OCI-LY1 (cell line): Measurements from ENCODE around the gene RREB1.

Experiments used
- H2AFZ ChIP-seq: fragments of 200-600 bp; sonication (generic), shearing (Covaris generic); 2 replicates; pipeline ENCODE4 v1.6.0; 2014; ENCODE audit warnings: antibody characterized with exemption, mild to moderate bottlenecking, low read length
- H3F3A ChIP-seq: fragments of 200-600 bp; sonication (generic), shearing (Covaris generic); 2 replicates; pipeline ENCODE4 v1.6.0; 2014; ENCODE audit warnings: mild to moderate bottlenecking, antibody characterized with exemption, low read length, moderate library complexity; ENCODE audit not compliant: insufficient read depth
- H3K27ac ChIP-seq: fragments of 200-600 bp; sonication (generic); 2 replicates; pipeline ENCODE4 v1.5.1; 2014; ENCODE audit warnings: low read length, mixed run types, mild to moderate bottlenecking, low read depth; ENCODE audit not compliant: poor library complexity, severe bottlenecking
- H3K27me3 ChIP-seq: fragments of 200-600 bp; sonication (generic); 2 replicates; pipeline ENCODE4 v1.6.0; 2014; ENCODE audit warnings: antibody characterized with exemption, mild to moderate bottlenecking, low read length, moderate library complexity; ENCODE audit not compliant: insufficient read depth
- H3K36me3 ChIP-seq: fragments of 200-600 bp; sonication (generic); 2 replicates; pipeline ENCODE4 v1.6.1; 2014; ENCODE audit warnings: mild to moderate bottlenecking, antibody characterized with exemption, low read length, moderate library complexity, mixed read lengths; ENCODE audit not compliant: insufficient read depth
- H3K4me1 ChIP-seq: fragments of 200-600 bp; sonication (generic); 2 replicates; pipeline ENCODE4 v1.5.1; 2014; ENCODE audit warnings: mild to moderate bottlenecking, low read length, moderate library complexity; ENCODE audit not compliant: insufficient read depth, severe bottlenecking
- H3K4me2 ChIP-seq: fragments of 200-600 bp; sonication (generic), shearing (Covaris generic); 2 replicates; pipeline ENCODE4 v1.6.1; 2014; ENCODE audit warnings: low read length
- H3K4me3 ChIP-seq: fragments of 200-600 bp; sonication (generic); 2 replicates; pipeline ENCODE4 v1.5.1; 2014; ENCODE audit warnings: low read length, low read depth, mild to moderate bottlenecking, mixed read lengths; ENCODE audit not compliant: poor library complexity, severe bottlenecking
- H3K79me2 ChIP-seq: fragments of 200-600 bp; shearing (Covaris generic); 2 replicates; pipeline ENCODE4 v1.6.1; 2016; ENCODE audit warnings: mixed run types, low read length, mixed read lengths; ENCODE audit not compliant: insufficient read depth
- H3K9ac ChIP-seq: fragments of 200-600 bp; sonication (generic), shearing (Covaris generic); 2 replicates; pipeline ENCODE4 v1.6.1; 2014; ENCODE audit warnings: mild to moderate bottlenecking, low read length, mixed read lengths
- H3K9me2 ChIP-seq: fragments of 200-600 bp; sonication (generic), shearing (Covaris generic); 2 replicates; pipeline ENCODE4 v1.6.1; 2014; ENCODE audit warnings: low read depth, mild to moderate bottlenecking, low read length, mixed read lengths
- H3K9me3 ChIP-seq: fragments of 200-600 bp; shearing (Covaris generic); 2 replicates; pipeline ENCODE4 v1.6.1; 2014; ENCODE audit warnings: low read length, mixed read lengths
- H4K20me1 ChIP-seq: fragments of 200-600 bp; sonication (generic), shearing (Covaris generic); 2 replicates; pipeline ENCODE4 v1.6.0; 2016; ENCODE audit warnings: mild to moderate bottlenecking, low read length; ENCODE audit not compliant: insufficient read depth
- EZH2 ChIP-seq: fragments of 200-600 bp; sonication (generic), shearing (Covaris generic); IDR thresholded peaks from 2 replicates; pipeline ENCODE4 v1.8.0; 2017; ENCODE audit warnings: borderline replicate concordance, mixed run types, mild to moderate bottlenecking, antibody characterized with exemption, low read length, moderate library complexity, mixed read lengths
- TF ChIP-seq, protein P1 (sequence below): fragments of 200-600 bp; sonication (generic), shearing (Covaris generic); IDR thresholded peaks from 2 replicates; pipeline ENCODE4 v1.5.1; 2017; ENCODE audit warnings: mild to moderate bottlenecking, antibody characterized with exemption, low read length, moderate library complexity, mixed read lengths

RREB1 gene

DNA sequence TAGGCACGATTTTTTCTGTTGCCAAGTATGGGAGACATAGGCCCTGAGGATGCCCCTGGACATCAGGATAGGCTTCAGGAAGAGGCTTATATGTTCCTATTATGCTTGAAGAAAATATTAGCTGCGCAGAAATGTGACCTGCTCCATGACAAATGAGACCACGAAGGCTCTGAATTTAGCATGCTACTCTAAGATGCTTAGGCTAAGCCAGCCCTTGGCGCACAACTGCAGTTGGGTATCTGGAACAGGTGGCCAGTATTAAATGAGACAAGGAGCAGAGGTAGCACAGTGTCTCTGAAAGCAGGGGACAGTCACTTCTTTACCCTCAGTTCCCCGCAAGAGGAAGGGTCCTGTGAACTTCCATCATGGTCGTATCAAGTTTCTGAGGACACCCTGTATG lies 90.0 kb downstream of the RREB1 start:
- Histone ChIP-seq H4K20me1 (no peaks in the 10 kb centered on the region; the same call in 1 of the 2 replicates), H3K36me3 (peaks cover 7% of the 10 kb centered on the region; the same call in 1 of the 2 replicates), H3K4me2 (no peak overlapping the region), H2AFZ (no peak overlapping the region), H3K4me3 (no peak overlapping the region), H3K27me3 (no peaks in the 10 kb centered on the region), H3K79me2 (no peaks in the 10 kb centered on the region), H3K9ac (no peak overlapping the region), H3F3A (no peaks in the 10 kb centered on the region), H3K27ac (no peak overlapping the region), H3K9me2 (no peaks in the 10 kb centered on the region), H3K9me3 (no peaks in the 10 kb centered on the region), H3K4me1 (peaks cover 9% of the 10 kb centered on the region)
- TF ChIP-seq, protein P1, sequence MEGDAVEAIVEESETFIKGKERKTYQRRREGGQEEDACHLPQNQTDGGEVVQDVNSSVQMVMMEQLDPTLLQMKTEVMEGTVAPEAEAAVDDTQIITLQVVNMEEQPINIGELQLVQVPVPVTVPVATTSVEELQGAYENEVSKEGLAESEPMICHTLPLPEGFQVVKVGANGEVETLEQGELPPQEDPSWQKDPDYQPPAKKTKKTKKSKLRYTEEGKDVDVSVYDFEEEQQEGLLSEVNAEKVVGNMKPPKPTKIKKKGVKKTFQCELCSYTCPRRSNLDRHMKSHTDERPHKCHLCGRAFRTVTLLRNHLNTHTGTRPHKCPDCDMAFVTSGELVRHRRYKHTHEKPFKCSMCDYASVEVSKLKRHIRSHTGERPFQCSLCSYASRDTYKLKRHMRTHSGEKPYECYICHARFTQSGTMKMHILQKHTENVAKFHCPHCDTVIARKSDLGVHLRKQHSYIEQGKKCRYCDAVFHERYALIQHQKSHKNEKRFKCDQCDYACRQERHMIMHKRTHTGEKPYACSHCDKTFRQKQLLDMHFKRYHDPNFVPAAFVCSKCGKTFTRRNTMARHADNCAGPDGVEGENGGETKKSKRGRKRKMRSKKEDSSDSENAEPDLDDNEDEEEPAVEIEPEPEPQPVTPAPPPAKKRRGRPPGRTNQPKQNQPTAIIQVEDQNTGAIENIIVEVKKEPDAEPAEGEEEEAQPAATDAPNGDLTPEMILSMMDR: no peak
- TF ChIP-seq EZH2: no peak

DNA sequence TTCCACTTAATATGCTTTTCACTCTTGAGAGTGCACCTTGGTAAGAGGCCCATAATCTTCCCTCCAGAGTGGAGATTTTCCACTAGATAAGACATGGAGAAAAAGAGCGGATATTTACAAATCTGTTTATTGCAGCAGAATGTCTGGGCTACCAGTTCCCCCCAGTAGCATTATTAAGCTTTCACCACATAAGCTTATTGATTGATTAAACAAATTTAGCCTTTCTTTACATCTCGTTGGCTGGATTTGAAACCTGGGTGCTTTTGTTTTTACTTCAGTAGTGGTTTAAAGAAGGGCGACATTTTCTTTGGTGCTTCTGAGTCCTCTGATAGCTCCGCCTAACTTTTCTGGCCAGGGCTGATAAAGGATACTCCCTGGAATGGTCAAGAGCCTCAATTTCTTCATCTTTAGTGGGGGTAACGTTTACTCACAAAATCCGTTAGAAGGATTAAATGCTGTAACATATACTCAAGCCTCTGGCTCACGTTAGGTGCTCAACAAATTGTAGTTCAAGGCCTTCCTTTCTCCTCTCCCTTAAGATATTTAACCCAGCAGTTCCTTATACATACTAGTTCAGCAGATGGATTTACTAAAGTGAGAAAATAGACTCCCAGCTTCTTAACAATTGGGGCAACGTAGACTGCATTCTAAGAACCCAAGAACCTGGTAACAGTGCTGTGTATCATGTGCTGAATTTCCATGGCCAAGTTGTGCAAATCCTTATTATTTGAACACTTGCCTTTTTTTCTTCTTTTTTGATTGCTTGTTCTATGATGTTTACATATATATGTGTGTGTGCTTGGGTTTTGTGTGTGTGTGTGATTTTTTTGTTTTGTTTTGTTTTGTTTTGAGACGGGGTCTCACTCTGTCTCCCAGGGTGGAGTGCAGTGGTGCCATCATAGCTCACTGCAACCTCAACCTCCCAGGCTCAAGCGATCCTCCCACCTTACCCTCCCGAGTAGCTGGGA lies 91.4 kb downstream of the RREB1 start:
- H3K9ac ChIP-seq: no peak overlapping the region
- no peak overlapping the region for H3K27ac ChIP-seq
- H3K9me2 ChIP-seq: no peaks in the 10 kb centered on the region
- H4K20me1 ChIP-seq: no peaks in the 10 kb centered on the region; the same call in 1 of the 2 replicates
- peaks cover 7% of the 10 kb centered on the region; the same call in 1 of the 2 replicates for H3K36me3 ChIP-seq
- H3K9me3 ChIP-seq: no peaks in the 10 kb centered on the region
- H3K4me3 ChIP-seq: no peak overlapping the region
- TF ChIP-seq EZH2: no peak
- TF ChIP-seq, protein P1: no peak
- no peaks in the 10 kb centered on the region for H3K27me3 ChIP-seq
- H3K4me2 ChIP-seq: no peak overlapping the region
- peaks cover 15% of the 10 kb centered on the region for H3K4me1 ChIP-seq
- H3F3A ChIP-seq: no peaks in the 10 kb centered on the region
- no peak overlapping the region for H2AFZ ChIP-seq
- no peaks in the 10 kb centered on the region for H3K79me2 ChIP-seq

DNA sequence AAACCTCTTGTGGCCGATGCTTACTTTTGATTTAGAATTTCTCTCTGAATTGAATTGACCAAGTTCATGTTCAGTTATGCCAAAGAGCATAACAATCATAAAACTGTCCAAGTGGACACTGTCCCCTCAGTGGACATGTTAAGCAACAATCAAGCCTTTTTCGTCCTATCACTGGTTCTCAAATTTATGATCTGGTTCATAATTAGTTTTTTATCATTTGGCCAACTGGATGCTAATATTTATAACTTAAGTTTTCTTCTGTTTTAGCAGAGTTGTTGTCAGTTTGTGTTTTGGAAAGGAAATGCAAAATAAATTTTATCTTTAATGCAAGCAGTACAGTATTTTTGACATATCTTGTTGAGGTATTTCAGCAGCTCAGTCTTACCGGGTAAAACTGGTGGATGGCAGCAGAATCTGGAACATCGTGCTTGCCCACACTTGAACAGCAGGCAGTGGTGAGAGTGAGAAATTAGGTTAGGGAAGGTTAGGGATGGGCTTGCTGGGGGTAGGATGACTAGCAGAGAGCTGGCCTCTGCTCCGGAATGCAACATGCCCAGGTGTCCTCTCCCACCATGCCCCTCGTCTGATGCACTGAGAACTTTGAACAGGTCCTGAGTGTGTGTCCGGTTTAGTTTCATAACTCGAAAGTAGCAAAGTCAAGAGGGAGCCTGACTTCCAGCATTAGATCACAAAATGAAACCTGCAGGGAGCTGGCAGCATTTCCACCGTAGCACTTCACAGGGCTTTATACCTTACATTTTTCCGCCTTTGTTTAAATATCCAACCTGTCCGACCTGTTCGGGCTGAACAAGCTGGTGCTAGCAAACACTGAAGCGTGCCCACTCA lies 93.1 kb downstream of the RREB1 start:
- Histone ChIP-seq H3K27me3 (no peaks in the 10 kb centered on the region), H3K4me3 (no peak overlapping the region), H3K4me2 (no peak overlapping the region), H2AFZ (no peak overlapping the region), H3K4me1 (peaks cover 24% of the 10 kb centered on the region), H3K79me2 (no peaks in the 10 kb centered on the region), H3K27ac (no peak overlapping the region), H3K9ac (no peak overlapping the region), H3F3A (no peaks in the 10 kb centered on the region), H3K36me3 (peaks cover 7% of the 10 kb centered on the region; the same call in 1 of the 2 replicates), H3K9me2 (no peaks in the 10 kb centered on the region), H4K20me1 (no peaks in the 10 kb centered on the region; the same call in 1 of the 2 replicates), H3K9me3 (no peaks in the 10 kb centered on the region)
- TF ChIP-seq, protein P1: no peak
- no peak for TF ChIP-seq EZH2
